IMR-90 (cell line): ENCODE results near the gene PLXNB1. TPM values are rescaled to one million over a fixed set of nuclear protein-coding genes. Genes with fewer than 3 reads are reported as not detected.
A peak's percentile ranks its signal among the peaks of the same experiment; 100 is the strongest.

Experiments used
- ATAC-seq: fragments of 200-7000 bp; cut with Tn5 transposase; 2 replicates; pipeline ENCODE4 v1.9.1; 2020; ENCODE audit warnings: low read depth, mild to moderate bottlenecking, moderate library complexity
- BruUV-seq: library from RNA; stranded (reverse); fragments of 400-500 nt; replicated peaks from 2 replicates; lab custom pipeline; 2021; lab: Mats Ljungman, UMichigan
- CTCF ChIA-PET: fragments of 300-600 bp; formaldehyde crosslinking; extraction: SDS; loops from one replicate; lab custom pipeline; 2021; ENCODE audit warnings: antibody characterized with exemption; lab: Yijun Ruan, JAX
- POLR2A ChIA-PET: fragments of 300-600 bp; sonication (Branson Sonifier 250); formaldehyde crosslinking; loops from one replicate; lab custom pipeline; 2022; ENCODE audit warnings: antibody characterized with exemption; ENCODE audit not compliant: unreplicated experiment; lab: Charles Lee
- DNase-seq: peaks from one replicate; pipeline ENCODE4 v3.0.0; 2013
- H2AFZ ChIP-seq: replicated peaks from 2 replicates; pipeline ENCODE3; 2013; ENCODE audit warnings: low read length, mild to moderate bottlenecking; ENCODE audit not compliant: poor library complexity
- H2AK5ac ChIP-seq: 2 replicates; pipeline ENCODE4 v1.6.1; 2013; ENCODE audit warnings: low read depth, low read length, inconsistent platforms
- H2AK9ac ChIP-seq: replicated peaks from 2 replicates; pipeline ENCODE3; 2013; ENCODE audit warnings: mild to moderate bottlenecking, low read depth, low read length, moderate library complexity; ENCODE audit not compliant: poor library complexity
- H2BK120ac ChIP-seq: 2 replicates; pipeline ENCODE4 v1.6.1; 2013; ENCODE audit warnings: low read depth, low read length, inconsistent platforms
- H2BK15ac ChIP-seq: 3 replicates; pipeline ENCODE4 v1.6.1; 2013; ENCODE audit warnings: low read depth, low read length, inconsistent platforms
- H2BK20ac ChIP-seq: 2 replicates; pipeline ENCODE4 v1.6.1; 2013; ENCODE audit warnings: low read depth, mild to moderate bottlenecking, inconsistent platforms, low read length, moderate library complexity
- H2BK5ac ChIP-seq: 2 replicates; pipeline ENCODE4 v1.6.1; 2013; ENCODE audit warnings: mild to moderate bottlenecking, low read depth, low read length, inconsistent platforms; ENCODE audit not compliant: poor library complexity, severe bottlenecking
- H3K14ac ChIP-seq: replicated peaks from 2 replicates; pipeline ENCODE4 v1.6.1; 2013; ENCODE audit warnings: low read depth, low read length, inconsistent platforms
- H3K18ac ChIP-seq: 2 replicates; pipeline ENCODE4 v1.6.1; 2013; ENCODE audit warnings: low read depth, low read length, control low read depth
- H3K23ac ChIP-seq: 2 replicates; pipeline ENCODE4 v1.6.1; 2013; ENCODE audit warnings: low read depth, low read length, inconsistent platforms
- H3K27ac ChIP-seq: 2 replicates; pipeline ENCODE4 v1.5.1; 2013; ENCODE audit warnings: mild to moderate bottlenecking, control low read depth, low read length; ENCODE audit not compliant: insufficient read depth
- H3K27me3 ChIP-seq: 2 replicates; pipeline ENCODE4 v1.6.1; 2013; ENCODE audit warnings: low read length; ENCODE audit not compliant: control insufficient read depth, insufficient read depth
- H3K36me3 ChIP-seq: 2 replicates; pipeline ENCODE4 v1.6.1; 2013; ENCODE audit warnings: low read length, mixed read lengths; ENCODE audit not compliant: control insufficient read depth, insufficient read depth
- H3K4ac ChIP-seq: 2 replicates; pipeline ENCODE4 v1.6.1; 2013; ENCODE audit warnings: low read depth, low read length, inconsistent platforms
- H3K4me1 ChIP-seq: 2 replicates; pipeline ENCODE4 v1.6.1; 2013; ENCODE audit warnings: low read length, mixed read lengths; ENCODE audit not compliant: control insufficient read depth, insufficient read depth
- H3K4me2 ChIP-seq: 2 replicates; pipeline ENCODE4 v1.6.1; 2013; ENCODE audit warnings: low read depth, mild to moderate bottlenecking, control low read depth, low read length, moderate library complexity
- H3K4me3 ChIP-seq: 2 replicates; pipeline ENCODE4 v1.5.1; 2013; ENCODE audit warnings: low read depth, mild to moderate bottlenecking, control low read depth, low read length, moderate library complexity; ENCODE audit not compliant: insufficient read depth
- H3K56ac ChIP-seq: 2 replicates; pipeline ENCODE4 v1.6.1; 2013; ENCODE audit warnings: low read length, inconsistent platforms; ENCODE audit not compliant: insufficient read depth; ENCODE audit errors: extremely low read depth
- H3K79me1 ChIP-seq, 2 experiments: 2 replicates each; pipeline ENCODE4 v1.6.1; 2013; ENCODE audit warnings: low read length in 2 of 2, inconsistent platforms in 1 of 2, low read depth in 1 of 2
- H3K9ac ChIP-seq: 2 replicates; pipeline ENCODE4 v1.6.1; 2013; ENCODE audit warnings: low read depth, low read length, control low read depth
- H3K9me1 ChIP-seq: 2 replicates; pipeline ENCODE4 v1.6.1; 2013; ENCODE audit warnings: low read length, inconsistent platforms; ENCODE audit not compliant: insufficient read depth
- H3K9me3 ChIP-seq: 2 replicates; pipeline ENCODE4 v1.6.1; 2013; ENCODE audit warnings: low read length; ENCODE audit not compliant: control insufficient read depth, insufficient read depth
- H4K20me1 ChIP-seq: 2 replicates; pipeline ENCODE4 v1.6.1; 2013; ENCODE audit warnings: low read length, inconsistent platforms; ENCODE audit not compliant: insufficient read depth
- H4K5ac ChIP-seq: 2 replicates; pipeline ENCODE4 v1.6.1; 2013; ENCODE audit warnings: mild to moderate bottlenecking, low read depth, low read length, control low read depth
- H4K8ac ChIP-seq, 2 experiments: 2 replicates each; pipeline ENCODE4 v1.6.1; 2013; ENCODE audit warnings: low read depth in 2 of 2, low read length in 2 of 2, control low read depth in 1 of 2, inconsistent platforms in 1 of 2
- H4K91ac ChIP-seq: 2 replicates; pipeline ENCODE4 v1.6.1; 2013; ENCODE audit warnings: low read depth, low read length, inconsistent platforms; ENCODE audit not compliant: insufficient read depth
- BHLHE40 ChIP-seq: fragments of 150-350 bp; IDR thresholded peaks from 2 replicates; pipeline ENCODE4 v1.6.1; 2016; ENCODE audit warnings: mild to moderate bottlenecking, low read depth, low read length
- ELK1 ChIP-seq: fragments of 150-350 bp; IDR thresholded peaks from 2 replicates; pipeline ENCODE4 v1.6.1; 2016; ENCODE audit warnings: low read depth, mild to moderate bottlenecking, low read length, moderate library complexity, borderline replicate concordance
- FOS ChIP-seq: fragments of 150-350 bp; IDR thresholded peaks from 2 replicates; pipeline ENCODE4 v1.6.1; 2016; ENCODE audit warnings: low read depth, low read length
- MXI1 ChIP-seq: IDR thresholded peaks from 2 replicates; pipeline ENCODE4 v1.6.1; 2012; ENCODE audit warnings: low read depth, mild to moderate bottlenecking, low read length, moderate library complexity, borderline replicate concordance
- RAD21 ChIP-seq: IDR thresholded peaks from 2 replicates; pipeline ENCODE4 v1.6.1; 2012; ENCODE audit warnings: low read length, improper control_type of control experiment
- RCOR1 ChIP-seq: IDR thresholded peaks from 2 replicates; pipeline ENCODE4 v1.6.1; 2012; ENCODE audit warnings: mild to moderate bottlenecking, low read length, improper control_type of control experiment; ENCODE audit not compliant: insufficient replicate concordance
- RFX5 ChIP-seq: IDR thresholded peaks from 2 replicates; pipeline ENCODE4 v1.8.0; 2012; ENCODE audit warnings: low read depth, mild to moderate bottlenecking, low read length, moderate library complexity
- SMC3 ChIP-seq: fragments of 150-350 bp; IDR thresholded peaks from 2 replicates; pipeline ENCODE4 v1.6.1; 2016; ENCODE audit warnings: low read depth, mild to moderate bottlenecking, antibody characterized with exemption, low read length, moderate library complexity
- USF2 ChIP-seq: fragments of 150-350 bp; IDR thresholded peaks from 2 replicates; pipeline ENCODE4 v1.6.1; 2017; ENCODE audit warnings: mild to moderate bottlenecking, antibody characterized with exemption, low read length, low read depth
- WGBS, 2 experiments: methylation state at CpG; one replicate each; pipeline versions ENCODE4 v1.1.5 to v1.1.7; 2013; ENCODE audit warnings: missing lambda C conversion rate in 2 of 2; ENCODE audit not compliant: insufficient read length in 1 of 2; ENCODE audit errors: extremely low coverage in 2 of 2; 5-methylcytosine and 5-hydroxymethylcytosine counted together
- dilution Hi-C: fragments of 300-500 bp; cut with HindIII; formaldehyde crosslinking; loops from one replicate; pipeline ENCODE4 v1.14.3; 2018; ENCODE audit warnings: low sequenced_read_pairs; ENCODE audit not compliant: unreplicated experiment
- in situ Hi-C: fragments of 300-500 bp; cut with MboI; formaldehyde crosslinking; loops from 3 replicates; pipeline ENCODE4 v1.14.3; 2019; ENCODE audit warnings: low sequenced_read_pairs, inconsistent platforms, mixed read lengths
- intact Hi-C: fragments of 100-400 bp; cut with micrococcal nuclease; formaldehyde crosslinking; loops from 2 replicates; pipeline ENCODE4 v1.10.0; 2022
- polyA plus RNA-seq, 3 experiments: library from polyadenylated mRNA; depleted of rRNA; stranded (reverse); fragments of >200 nt; gene quantifications; 2 replicates each; pipeline ENCODE4 v1.2.3, GENCODE V29; 2012; ENCODE audit warnings: low replicate concordance in 1 of 3
- total RNA-seq: library from RNA; depleted of rRNA; stranded (reverse); fragments of >200 nt; gene quantifications from 2 replicates; pipeline ENCODE4 v1.2.3, GENCODE V29; 2012

PLXNB1 gene
- total and polyA plus RNA-seq, 2 of the 4 experiments (the other 2 are of a cell fraction): 5.2 to 25.3 TPM

GRCh38 chr3:48431224-48432029, 1.5 kb upstream of the PLXNB1 start:
- BruUV-seq: no TSS peak
- no peak overlapping the region for H3K27ac ChIP-seq

More at GRCh38 chr3:48431224-48432029, 1.5 kb upstream of the PLXNB1 start:
- Histone ChIP-seq H2BK15ac (no peak overlapping the region), H3K27me3 (no peaks in the 10 kb centered on the region), H3K9me1 (peaks cover 7% of the 10 kb centered on the region), H3K9me3 (no peaks in the 10 kb centered on the region), H4K8ac (no peak overlapping the region), H3K4me1 (peaks cover 16% of the 10 kb centered on the region; the same call in 1 of the 2 replicates), H2BK120ac (peak overlapping the region; percentile 23; the same call in 1 of the 2 replicates), H3K23ac (no peak overlapping the region), H3K56ac (0 out of 2 replicates have a peak overlapping the region, but pooled peaks have one; percentile 7), H3K14ac (no peak overlapping the region), H2BK20ac (no peak overlapping the region), H2AFZ (no peak overlapping the region), H4K91ac (no peak overlapping the region), H2BK5ac (peak overlapping the region; percentile 10), H3K18ac (no peak overlapping the region), H3K79me1 (peaks cover 12 to 43% of the 10 kb centered on the region in 2 experiments; a peak in 3 of 4 replicates), H3K36me3 (peaks cover 18% of the 10 kb centered on the region), H2AK9ac (peak overlapping the region; percentile 19), H2AK5ac (no peak overlapping the region), H4K5ac (no peak overlapping the region), H3K4ac (no peak overlapping the region), H3K4me2 (no peak overlapping the region), H4K20me1 (peaks cover 12% of the 10 kb centered on the region), H3K9ac (no peak overlapping the region), H3K4me3 (no peak overlapping the region)
- in situ Hi-C loops (no loop called here), dilution Hi-C loops (no loop called here), intact Hi-C loops (no loop called here)
- no CpG with 5 or more reads among the region's 8 CpGs for WGBS, 2 experiments
- no peak for DNase-seq
- CTCF ChIA-PET: interaction anchor here (2.7 kb wide), 1 partner anchor 31 kb away, joined by 16 read pairs; no protein-coding TSS in a partner anchor
- TF ChIP-seq RCOR1: no peak
- no peak for TF ChIP-seq USF2
- no peak for TF ChIP-seq ELK1
- no peak for TF ChIP-seq RAD21
- no peak for TF ChIP-seq SMC3
- TF ChIP-seq RFX5: no peak
- TF ChIP-seq FOS: no peak
- no peak for TF ChIP-seq MXI1
- TF ChIP-seq BHLHE40: no peak
- no peak for ATAC-seq
- POLR2A ChIA-PET: no interaction called here
